ENCODE results near the gene RGS9BP.
"Not testable (repeated sequence)": the region's sequence is repeated elsewhere in the genome, so short reads cannot be mapped to it uniquely, and the experiment has no call there.

RGS9BP gene

DNA sequence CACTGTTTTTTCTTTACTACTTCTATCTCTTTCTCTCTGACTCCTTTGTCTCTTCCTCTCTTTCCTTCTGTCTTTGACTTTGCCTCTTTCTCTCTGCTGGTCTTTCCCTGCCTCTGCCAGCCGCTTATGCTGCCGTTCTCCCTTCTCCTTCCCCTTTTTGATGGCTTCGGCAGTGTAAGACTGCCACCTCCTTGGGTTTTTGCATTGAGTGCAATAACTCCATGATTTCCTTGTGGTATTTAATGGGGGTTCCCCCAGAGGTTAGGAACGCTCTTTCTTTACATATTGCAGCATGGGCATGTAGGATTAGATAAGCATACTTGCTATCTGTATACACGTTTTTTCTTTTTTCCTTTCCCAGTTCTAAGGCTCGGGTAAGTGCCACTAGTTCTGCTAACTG is 19.9 kb downstream of the RGS9BP start:
- not testable (repeated sequence) for DNase-seq (ENCODE audit: low spot score)

DNA sequence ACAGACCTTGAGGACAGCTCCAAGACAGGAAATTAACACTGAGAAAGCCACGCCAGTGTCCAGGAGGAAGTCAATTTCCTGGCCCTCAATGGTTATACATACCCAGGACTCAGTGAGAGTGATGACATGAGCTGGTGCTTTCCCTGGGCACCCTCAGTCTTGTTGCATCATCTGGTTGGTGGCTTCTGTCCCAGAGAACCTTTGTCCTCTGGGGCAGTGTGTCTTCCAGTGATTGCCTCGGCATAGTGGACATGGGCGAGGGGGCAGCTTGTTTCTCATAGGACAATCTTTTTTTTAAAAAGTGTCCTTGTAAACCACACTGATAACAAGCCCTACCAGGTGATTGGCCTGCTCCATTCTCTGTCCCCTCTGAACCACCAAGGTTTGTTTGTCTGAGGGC is 21.1 kb downstream of the RGS9BP start:
- not testable (repeated sequence) for DNase-seq (ENCODE audit: low spot score)

DNA sequence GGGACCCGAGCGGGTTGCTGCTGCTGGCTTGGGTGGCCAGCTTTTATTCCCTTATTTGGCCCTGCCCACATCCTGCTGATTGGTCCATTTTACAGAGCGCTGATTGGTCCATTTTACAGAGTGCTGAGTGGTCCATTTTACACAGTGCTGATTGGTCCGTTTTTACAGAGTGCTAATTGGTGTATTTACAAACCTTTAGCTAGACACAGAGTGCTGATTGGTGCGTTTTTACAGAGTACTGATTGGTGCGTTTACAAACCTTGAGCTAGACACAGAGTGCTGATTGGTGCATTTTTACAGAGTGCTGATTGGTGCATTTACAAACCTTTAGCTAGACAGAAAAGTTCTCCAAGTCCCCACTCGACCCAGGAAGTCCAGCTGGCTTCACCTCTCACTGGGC is 24.5 kb downstream of the RGS9BP start:
- not testable (repeated sequence) for DNase-seq (ENCODE audit: low spot score)

DNA sequence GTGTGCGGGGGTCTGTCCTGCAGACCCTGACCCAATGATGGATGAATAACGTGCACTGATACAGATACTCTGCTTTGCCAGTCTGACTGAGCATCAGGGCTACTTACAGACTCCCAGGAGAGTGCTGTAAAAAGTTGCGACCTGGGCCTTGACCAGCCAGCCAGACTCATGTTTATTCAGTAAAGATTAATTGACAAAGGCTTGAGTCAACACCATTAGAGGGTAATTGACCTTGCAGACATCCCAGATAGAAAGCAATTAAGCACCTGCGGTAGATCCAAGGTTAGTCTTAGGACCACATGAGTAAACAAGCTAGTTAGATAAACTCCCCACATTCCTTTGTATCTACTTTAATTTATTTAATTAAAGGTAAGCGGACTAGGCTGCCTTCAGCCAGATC is 26.4 kb downstream of the RGS9BP start:
- no peak for DNase-seq (ENCODE audit: low spot score)

DNA sequence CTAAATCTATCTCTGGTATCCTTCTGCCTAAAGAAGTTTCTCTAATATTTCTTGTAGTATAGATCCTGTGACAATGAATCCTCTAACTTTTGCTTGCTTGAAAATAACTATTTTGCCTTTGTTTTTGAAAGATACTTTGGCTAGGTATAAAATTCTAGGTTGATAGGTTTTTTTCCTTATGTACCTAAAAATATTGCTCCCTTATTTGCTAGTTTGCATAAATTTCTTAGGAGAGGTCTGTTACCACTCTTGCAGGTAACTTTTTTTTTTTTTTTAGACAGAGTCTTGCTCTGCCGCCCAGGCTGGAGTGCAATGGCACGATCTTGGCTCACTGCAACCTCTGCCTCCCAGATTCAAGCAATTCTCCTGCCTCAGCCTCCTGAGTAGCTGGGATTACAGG is 28.4 kb downstream of the RGS9BP start:
- DNase-seq (ENCODE audit: low spot score), result not testable (repeated sequence)

DNA sequence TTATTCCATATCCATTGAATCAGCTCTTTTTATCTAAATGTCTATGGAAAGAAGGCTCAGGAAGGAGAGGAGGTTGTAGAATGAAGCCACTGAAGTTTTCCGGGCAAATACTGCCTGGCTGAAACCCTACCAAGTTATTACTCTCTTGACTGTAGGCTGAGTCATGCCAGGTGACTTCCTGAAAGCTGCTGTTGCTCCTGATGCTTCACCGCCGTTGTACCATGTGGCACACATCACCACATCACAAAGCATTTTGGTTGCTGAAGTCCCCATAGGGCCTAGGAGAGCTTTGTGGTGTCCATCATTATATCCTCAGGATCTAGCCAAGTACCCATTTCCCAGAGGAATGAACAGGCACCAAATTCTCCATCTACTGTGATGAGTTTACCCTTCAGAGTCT is 32.8 kb downstream of the RGS9BP start:
- no peak for DNase-seq (ENCODE audit: low spot score)

DNA sequence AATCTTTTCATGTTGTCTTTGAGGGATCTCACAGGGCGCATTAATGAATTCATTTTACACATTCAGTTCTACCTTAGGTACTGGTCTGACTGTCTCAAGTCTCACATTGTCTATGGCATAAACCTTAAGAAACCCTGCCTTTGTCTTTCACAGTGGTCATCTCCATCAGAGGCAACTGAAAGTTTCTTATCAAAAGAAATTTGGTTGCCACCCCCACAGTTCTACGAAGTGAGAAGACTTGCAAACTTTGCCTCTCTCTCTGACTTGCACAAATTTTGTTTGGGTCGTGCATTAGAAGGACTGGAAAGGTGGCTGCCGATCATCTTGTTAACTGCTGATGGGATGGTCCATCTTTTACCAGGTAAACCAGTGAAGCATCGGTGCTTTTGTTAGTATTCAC is 33.4 kb downstream of the RGS9BP start:
- DNase-seq (ENCODE audit: low spot score), result no peak

DNA sequence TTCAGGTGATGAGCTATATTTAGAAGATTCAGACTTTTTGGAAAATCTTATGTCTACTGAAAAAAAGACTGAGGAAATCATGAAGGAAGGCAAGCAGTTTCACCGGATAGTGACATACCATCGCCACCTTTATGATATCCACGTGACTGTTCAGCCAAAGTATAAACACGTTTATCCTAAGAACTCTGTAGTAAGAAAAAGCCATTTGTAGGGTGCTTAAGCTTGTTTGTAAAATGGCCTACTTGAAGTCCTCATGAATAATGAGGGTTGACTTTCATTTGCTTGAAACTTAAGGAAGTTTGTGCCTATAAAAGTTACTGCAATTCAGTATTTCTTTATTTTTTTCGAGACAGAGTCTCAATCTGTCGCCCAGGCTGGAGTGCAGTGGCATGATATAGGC is 36.1 kb downstream of the RGS9BP start:
- DNase-seq (ENCODE audit: low spot score), result no peak

DNA sequence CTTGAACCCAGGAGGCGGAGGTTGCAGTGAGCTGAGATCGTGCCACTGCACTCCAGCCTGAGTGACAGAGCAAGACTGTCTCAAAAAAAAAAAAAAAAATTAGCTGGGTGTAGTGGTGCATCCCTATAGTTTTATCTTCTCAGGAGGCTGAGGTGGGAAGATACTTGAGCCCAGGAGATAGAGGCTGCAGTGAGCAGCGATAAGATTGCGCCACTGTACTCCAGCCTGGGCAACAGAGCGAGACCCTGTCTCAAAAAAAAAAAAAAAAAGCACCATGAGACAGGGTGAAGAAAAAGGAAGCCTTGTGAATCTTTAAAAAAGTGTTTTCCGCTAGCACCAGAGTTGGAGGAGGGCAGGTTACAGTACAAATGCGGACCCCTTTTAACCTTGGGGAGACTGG is 40.6 kb downstream of the RGS9BP start:
- DNase-seq (ENCODE audit: low spot score), result not testable (repeated sequence)

DNA sequence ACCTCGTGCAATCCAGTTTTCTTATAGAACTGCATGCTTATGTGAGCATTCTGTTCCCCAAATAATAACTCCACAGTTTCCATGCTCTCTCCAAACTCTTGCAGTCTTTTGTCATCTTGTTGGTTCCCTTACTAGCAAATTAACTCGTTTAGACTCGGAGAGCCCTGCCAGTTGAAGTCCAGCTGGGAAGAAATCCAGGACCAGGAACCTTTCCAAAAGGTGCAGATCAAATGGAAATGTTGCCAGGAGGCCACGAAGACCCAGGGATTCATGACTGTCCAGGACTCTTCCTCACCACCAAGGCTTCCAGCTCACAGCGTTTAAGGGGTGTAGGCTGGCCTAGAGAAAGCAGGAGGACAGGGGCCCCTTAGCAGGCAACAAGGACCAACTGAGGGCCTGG is 41.8 kb downstream of the RGS9BP start:
- DNase-seq (ENCODE audit: low spot score), result no peak

DNA sequence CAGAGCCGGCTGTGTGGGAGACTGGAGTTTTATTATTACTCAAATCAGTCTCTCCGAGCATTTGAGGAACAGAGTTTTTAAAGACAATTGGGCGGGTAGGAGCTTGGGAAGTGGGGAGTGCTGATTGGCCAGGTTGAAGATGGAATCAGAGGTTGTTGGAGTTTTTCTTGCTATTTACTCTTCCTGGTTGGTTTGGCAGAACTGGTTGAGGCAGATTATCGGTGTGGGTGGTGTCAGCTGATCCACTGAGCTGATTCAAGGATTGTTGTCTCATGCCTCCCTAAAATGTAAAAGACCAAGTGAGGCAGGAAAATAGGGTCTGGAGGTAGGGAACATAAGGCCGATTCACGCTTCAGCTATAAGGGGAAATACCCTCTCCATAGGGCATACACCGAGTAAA is 42.6 kb downstream of the RGS9BP start:
- DNase-seq (ENCODE audit: low spot score), result no peak

DNA sequence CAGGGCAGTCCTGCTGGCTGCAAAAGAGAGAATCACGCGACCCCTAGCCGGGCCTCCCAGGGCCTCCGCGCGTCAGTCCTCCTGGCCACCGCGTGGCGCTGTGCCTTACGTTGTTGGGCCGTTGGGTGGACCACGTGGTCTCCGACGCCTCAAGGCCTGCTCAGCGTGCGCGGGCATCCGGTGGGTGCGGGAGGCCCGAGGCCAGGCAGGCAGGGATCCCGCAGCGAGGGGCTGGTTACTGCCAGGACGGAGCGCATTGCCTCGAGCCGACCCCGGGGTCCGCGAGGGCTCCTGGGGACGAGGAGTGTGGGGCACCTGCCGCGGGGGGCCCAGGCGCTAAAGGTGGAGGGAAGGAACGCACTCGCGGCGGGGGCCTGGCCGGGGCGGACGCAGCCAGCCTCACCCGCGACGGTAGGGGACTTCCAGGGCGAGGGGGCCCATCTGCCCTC is 44.0 kb downstream of the RGS9BP start, which contains the start of gene TDRD12:
Gene TDRD12 (plus strand): TSS at position 157 of the 449 bp plus-strand sequence. CDS start 306 bp downstream, outside the sequence.
- DNase-seq (ENCODE audit: low spot score), result no peak

DNA sequence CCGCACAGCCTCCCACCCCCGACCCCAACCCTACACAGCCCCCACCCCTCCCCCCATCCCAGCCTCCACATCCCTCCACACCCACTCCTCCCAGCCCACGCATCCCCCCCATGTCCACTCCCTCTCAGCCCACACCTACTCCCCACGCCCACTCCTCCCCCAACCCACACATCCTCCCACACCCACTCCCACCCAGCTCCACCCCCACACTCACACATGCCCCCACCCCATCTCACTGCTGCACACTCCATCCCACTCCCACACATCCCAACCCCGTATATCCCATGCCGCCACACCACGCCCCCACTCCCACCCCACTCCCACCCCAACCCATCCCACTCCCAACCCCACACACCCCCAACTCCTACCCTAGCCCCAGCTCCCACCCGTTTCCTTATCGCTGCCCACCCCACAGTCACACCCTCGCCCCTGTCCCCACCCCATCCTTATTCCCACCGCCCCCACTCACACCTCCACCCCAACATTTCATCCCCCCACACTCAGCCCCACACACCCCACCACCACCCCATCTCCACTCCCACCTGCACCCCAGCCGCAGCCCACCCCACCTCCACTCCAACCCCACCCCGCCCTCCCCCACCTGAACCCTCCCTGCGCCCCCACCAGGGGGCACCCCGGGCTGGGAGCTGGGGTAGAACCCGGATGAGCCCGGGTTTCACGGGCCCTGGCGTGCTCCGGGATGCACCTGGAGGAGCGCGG is 44.7 kb downstream of the RGS9BP start:
- no peak for DNase-seq (ENCODE audit: low spot score)

DNA sequence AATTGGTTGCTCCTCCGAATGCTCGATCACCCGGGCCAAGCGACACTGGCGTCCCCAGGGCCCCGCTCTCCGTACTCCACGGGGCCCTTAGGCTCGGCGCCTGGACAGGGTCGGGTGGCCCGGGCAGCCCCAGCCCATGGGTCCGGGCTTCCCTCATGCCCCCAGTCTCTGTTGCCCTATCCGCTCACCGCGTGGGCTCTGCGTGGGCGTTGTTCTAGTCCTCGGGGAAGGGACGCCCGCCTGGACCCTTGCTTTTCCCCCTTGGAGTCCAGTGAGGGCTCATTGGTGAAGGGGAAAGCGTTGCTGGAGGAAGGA is 45.2 kb downstream of the RGS9BP start:
- DNase-seq (ENCODE audit: low spot score), result no peak
